Mammary epithelial cell (primary cell): ENCODE measurements around the gene PDE1C.

Source experiments
- EZH2 ChIP-seq: IDR thresholded peaks from 2 replicates; pipeline ENCODE4 v1.6.1; 2012; ENCODE audit warnings: low read length, inconsistent platforms, borderline replicate concordance
- TF ChIP-seq, protein P1 (sequence below), 2 donors: IDR thresholded peaks in 1 of 2; conservative IDR thresholded peaks in 1 of 2; 2 replicates each; pipeline ENCODE4 v1.5.1; 2011 to 2012; ENCODE audit warnings: inconsistent platforms in 2 of 2, low read length in 2 of 2, mild to moderate bottlenecking in 2 of 2, control low read depth in 1 of 2, low read depth in 1 of 2; ENCODE audit not compliant: insufficient read depth in 1 of 2; ENCODE audit errors: extremely low read depth in 1 of 2

DNA sequence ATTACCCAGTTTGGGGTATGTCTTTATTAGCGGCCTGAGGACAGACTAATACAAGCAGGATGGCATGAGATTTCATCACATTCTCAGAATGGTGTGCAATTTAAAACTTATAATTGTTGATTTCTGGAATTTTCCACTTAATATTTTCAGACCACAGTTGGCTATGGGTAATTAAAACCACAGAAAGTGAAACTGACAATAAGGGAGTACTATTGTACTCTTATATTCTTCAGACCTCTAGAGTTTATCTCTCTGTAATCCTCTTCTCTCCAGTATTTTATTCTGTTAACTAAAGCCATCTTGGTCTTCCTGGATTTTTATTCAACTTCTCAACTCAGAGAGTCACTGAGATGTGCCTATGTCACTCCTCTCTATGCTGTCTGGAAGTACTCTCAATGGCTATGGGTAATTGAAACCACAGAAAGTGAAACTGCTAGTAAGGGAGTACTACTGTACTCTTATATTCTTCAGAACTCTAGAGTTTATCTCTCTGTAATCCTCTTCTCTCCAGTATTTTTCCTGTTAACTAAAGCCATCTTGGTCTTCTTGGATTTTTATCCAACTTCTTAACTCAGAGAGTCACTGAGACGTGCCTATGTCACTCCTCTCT, 264.9 kb downstream of the PDE1C start:
- TF ChIP-seq, protein P1, sequence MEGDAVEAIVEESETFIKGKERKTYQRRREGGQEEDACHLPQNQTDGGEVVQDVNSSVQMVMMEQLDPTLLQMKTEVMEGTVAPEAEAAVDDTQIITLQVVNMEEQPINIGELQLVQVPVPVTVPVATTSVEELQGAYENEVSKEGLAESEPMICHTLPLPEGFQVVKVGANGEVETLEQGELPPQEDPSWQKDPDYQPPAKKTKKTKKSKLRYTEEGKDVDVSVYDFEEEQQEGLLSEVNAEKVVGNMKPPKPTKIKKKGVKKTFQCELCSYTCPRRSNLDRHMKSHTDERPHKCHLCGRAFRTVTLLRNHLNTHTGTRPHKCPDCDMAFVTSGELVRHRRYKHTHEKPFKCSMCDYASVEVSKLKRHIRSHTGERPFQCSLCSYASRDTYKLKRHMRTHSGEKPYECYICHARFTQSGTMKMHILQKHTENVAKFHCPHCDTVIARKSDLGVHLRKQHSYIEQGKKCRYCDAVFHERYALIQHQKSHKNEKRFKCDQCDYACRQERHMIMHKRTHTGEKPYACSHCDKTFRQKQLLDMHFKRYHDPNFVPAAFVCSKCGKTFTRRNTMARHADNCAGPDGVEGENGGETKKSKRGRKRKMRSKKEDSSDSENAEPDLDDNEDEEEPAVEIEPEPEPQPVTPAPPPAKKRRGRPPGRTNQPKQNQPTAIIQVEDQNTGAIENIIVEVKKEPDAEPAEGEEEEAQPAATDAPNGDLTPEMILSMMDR (conservative IDR thresholded peaks at IDR 0.05 in 1 of 2, IDR thresholded peaks at IDR 0.05 in 1 of 2; ENCODE audit: extremely low read depth in 1 of 2, insufficient read depth in 1 of 2, low read depth in 1 of 2, low read length in 2 of 2) = no peak
- TF ChIP-seq EZH2 = no peak
